Kidney (tissue), 14 donors: ENCODE results near the gene P4HB. TPM values are rescaled to one million over a fixed set of nuclear protein-coding genes. Genes with fewer than 3 reads are reported as not detected.
"Not testable (repeated sequence)": the region's sequence is repeated elsewhere in the genome, so short reads cannot be mapped to it uniquely, and the experiment has no call there.

Experiments
- DNase-seq, 5 donors: peaks; one replicate each; pipeline ENCODE4 v3.0.0-alpha.2; 2013 to 2020
- FAIRE-seq: peaks from 2 replicates; lab custom pipeline; 2012; peaks lifted over from hg19 to GRCh38; lab: Jason Lieb, UNC
- H3K27ac ChIP-seq, 2 donors: one replicate each; pipeline ENCODE4 v1.7.0; 2013; ENCODE audit warnings: low read depth in 2 of 2, low read length in 2 of 2, inconsistent platforms in 1 of 2
- H3K27me3 ChIP-seq: one replicate; pipeline ENCODE4 v1.7.1; 2013; ENCODE audit warnings: low read length, inconsistent platforms; ENCODE audit not compliant: control insufficient read depth, insufficient read depth
- H3K36me3 ChIP-seq, 3 donors: one replicate each; pipeline versions ENCODE4 v1.7.0 to v1.7.1; 2013; ENCODE audit warnings: low read length in 3 of 3, control low read depth in 1 of 3, inconsistent platforms in 1 of 3; ENCODE audit not compliant: insufficient read depth in 3 of 3, control insufficient read depth in 2 of 3
- H3K4me1 ChIP-seq, 3 donors: one replicate each; pipeline versions ENCODE4 v1.7.0 to v1.7.1; 2013; ENCODE audit warnings: low read length in 3 of 3, inconsistent platforms in 1 of 3, low read depth in 1 of 3; ENCODE audit not compliant: control insufficient read depth in 2 of 3, insufficient read depth in 2 of 3
- H3K4me3 ChIP-seq, 3 donors: one replicate each; pipeline versions ENCODE4 v1.7.0 to v1.8.1; 2013; ENCODE audit warnings: low read length in 3 of 3, control low read depth in 1 of 3, inconsistent platforms in 1 of 3
- H3K9ac ChIP-seq, 3 donors: one replicate each; pipeline versions ENCODE4 v1.7.0 to v1.7.1; 2013; ENCODE audit warnings: low read length in 3 of 3, control low read depth in 1 of 3, inconsistent platforms in 1 of 3
- H3K9me3 ChIP-seq, 3 donors: one replicate each; pipeline versions ENCODE4 v1.7.0 to v1.7.1; 2013; ENCODE audit warnings: low read length in 3 of 3, control low read depth in 1 of 3, inconsistent platforms in 1 of 3; ENCODE audit not compliant: control insufficient read depth in 2 of 3, insufficient read depth in 1 of 3
- intact Hi-C: fragments of 100-400 bp; cut with DNase I; formaldehyde crosslinking; loops from one replicate; pipeline ENCODE4 v1.11.1; 2022
- polyA plus RNA-seq: library from polyadenylated mRNA; stranded (reverse); fragments of 350-450 nt; fragmentation: Illumina TruSeq; extraction: RNeasy Lipid Tissue Mini Kit (QIAGEN cat#74804); gene quantifications from one replicate; pipeline ENCODE4 v1.2.3, GENCODE V29; 2014; ENCODE audit warnings: low read depth, low replicate concordance; ENCODE audit not compliant: insufficient read depth
- total RNA-seq: library from RNA; stranded (reverse); fragmentation: NEBNext Ultra II Directional; extraction: Animal tissue kit (Norgen Biotek cat#: 25700); gene quantifications from one replicate; pipeline ENCODE4 v1.2.1, GENCODE V29; 2021
- TF ChIP-seq, protein P1 (sequence below): IDR thresholded peaks from 3 replicates; pipeline ENCODE4 v1.5.1; 2012; ENCODE audit warnings: mild to moderate bottlenecking, moderate library complexity, borderline replicate concordance; ENCODE audit not compliant: insufficient read depth; ENCODE audit errors: extremely low read depth
- donor health status: control.
- donor health status: control.
- donor health status: control.
- donor health status: control.
- donor health status: control.
- donor health status: DM: yes; HTN: yes; CAD: no.
- donor health status: Normal renal cell carcinoma (clear cell type).

The P4HB gene
- total and polyA plus RNA-seq, 2 donors from 2014 or later = 411 to 482 TPM

DNA sequence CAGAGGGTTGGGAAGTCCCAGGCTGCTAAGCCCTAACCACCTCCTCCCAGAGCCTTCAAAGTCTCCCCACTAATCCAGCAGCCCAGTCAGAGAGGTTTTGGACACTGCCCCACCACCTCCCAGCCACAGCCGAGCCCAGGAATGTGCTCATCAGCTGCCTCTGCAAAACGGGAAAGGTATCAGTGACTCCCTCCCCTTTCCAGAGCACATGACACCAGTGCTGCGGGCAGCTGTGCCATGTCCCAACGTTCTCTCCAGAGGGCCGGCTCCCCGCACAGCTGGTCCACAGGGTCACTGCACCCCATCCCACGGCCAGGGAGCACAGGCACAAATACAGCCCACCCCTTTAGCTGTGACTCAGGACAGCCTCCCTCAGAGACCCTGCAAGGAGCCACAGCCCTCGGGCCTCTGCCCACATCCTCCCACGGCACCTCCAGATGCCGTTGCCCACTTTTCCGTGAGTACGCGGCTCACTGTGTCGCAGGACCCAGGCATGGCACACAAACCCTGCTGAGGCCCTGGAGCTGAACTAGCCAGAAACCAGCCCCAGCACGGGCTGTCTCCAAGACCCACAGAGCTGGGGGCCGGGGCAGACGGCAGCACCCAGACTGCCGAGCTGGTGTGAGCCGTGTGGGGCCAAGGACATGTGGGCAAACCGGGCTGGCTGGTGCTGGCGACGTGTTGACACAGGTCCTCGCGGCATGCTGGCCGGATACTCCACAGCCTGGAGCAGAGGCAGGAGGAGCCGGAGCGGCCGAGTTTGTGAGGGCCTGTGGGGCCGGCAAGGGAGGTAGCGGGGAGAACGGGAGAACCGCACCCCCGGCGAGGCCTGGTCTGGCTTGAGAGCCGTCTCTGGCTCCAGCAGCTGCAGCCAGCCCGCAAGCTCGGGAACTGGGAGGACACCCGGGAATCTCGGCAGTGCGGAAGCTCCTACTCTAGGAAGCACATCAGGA, 19.2 kb downstream of the P4HB start:
- FAIRE-seq (no peak), DNase-seq (peak in 4 of 5 donors; percentile 34 to 69 (median 42))
- no peaks in the 10 kb centered on the region for H3K27me3 ChIP-seq
- H3K9ac ChIP-seq = no peak overlapping the region
- no peaks in the 10 kb centered on the region for H3K4me1 ChIP-seq
- TF ChIP-seq, protein P1, sequence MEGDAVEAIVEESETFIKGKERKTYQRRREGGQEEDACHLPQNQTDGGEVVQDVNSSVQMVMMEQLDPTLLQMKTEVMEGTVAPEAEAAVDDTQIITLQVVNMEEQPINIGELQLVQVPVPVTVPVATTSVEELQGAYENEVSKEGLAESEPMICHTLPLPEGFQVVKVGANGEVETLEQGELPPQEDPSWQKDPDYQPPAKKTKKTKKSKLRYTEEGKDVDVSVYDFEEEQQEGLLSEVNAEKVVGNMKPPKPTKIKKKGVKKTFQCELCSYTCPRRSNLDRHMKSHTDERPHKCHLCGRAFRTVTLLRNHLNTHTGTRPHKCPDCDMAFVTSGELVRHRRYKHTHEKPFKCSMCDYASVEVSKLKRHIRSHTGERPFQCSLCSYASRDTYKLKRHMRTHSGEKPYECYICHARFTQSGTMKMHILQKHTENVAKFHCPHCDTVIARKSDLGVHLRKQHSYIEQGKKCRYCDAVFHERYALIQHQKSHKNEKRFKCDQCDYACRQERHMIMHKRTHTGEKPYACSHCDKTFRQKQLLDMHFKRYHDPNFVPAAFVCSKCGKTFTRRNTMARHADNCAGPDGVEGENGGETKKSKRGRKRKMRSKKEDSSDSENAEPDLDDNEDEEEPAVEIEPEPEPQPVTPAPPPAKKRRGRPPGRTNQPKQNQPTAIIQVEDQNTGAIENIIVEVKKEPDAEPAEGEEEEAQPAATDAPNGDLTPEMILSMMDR = no peak
- intact Hi-C loops = no loop called here
- no peaks in the 10 kb centered on the region for H3K9me3 ChIP-seq
- no peak overlapping the region for H3K27ac ChIP-seq
- H3K36me3 ChIP-seq = peaks cover 0 to 24% (median 9%) of the 10 kb centered on the region in 3 donors
- H3K4me3 ChIP-seq = no peak overlapping the region

DNA sequence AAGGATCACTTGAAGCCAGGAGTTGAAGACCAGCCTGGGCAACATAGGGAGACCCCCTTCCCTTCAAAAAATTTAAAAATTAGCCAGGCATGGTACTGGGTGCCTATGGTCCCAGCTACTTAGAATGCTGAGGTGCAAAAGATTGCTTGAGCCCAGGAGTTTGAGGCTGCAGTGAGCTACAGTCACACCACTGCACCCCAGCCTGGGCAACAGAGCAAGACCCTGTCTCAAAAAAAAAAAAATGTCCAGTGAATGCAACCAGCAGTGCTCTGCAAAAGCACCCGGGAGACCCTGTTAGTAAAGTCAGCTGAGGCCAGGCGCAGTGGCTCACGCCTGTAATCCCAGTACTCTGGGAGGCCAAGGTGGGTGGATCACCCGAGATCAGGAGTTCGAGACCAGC, 20.3 kb downstream of the P4HB start:
- DNase-seq, FAIRE-seq, H3K9me3 ChIP-seq, H3K4me1 ChIP-seq, H3K4me3 ChIP-seq, intact Hi-C loops, H3K27me3 ChIP-seq, H3K27ac ChIP-seq, H3K9ac ChIP-seq: not testable (repeated sequence)
- H3K36me3 ChIP-seq = peaks cover 0 to 16% (median 4%) of the 10 kb centered on the region in 3 donors

- intact Hi-C loops = no loop called here
- no peak overlapping the region for H3K4me3 ChIP-seq
- H3K9ac ChIP-seq = no peak overlapping the region
- peaks cover 0 to 3% (median 0%) of the 10 kb centered on the region in 3 donors for H3K4me1 ChIP-seq
- peaks cover 0 to 10% (median 2%) of the 10 kb centered on the region in 3 donors for H3K36me3 ChIP-seq
- TF ChIP-seq, protein P1 = no peak
- no peaks in the 10 kb centered on the region for H3K9me3 ChIP-seq
- FAIRE-seq (no peak), DNase-seq (peak in 3 of 5 donors; percentile 17 to 41 (median 28))
- H3K27me3 ChIP-seq = no peaks in the 10 kb centered on the region
- H3K27ac ChIP-seq = no peak overlapping the region
Measured at GRCh38 chr17:81839301-81839700, 21.0 kb downstream of the P4HB start.

DNA sequence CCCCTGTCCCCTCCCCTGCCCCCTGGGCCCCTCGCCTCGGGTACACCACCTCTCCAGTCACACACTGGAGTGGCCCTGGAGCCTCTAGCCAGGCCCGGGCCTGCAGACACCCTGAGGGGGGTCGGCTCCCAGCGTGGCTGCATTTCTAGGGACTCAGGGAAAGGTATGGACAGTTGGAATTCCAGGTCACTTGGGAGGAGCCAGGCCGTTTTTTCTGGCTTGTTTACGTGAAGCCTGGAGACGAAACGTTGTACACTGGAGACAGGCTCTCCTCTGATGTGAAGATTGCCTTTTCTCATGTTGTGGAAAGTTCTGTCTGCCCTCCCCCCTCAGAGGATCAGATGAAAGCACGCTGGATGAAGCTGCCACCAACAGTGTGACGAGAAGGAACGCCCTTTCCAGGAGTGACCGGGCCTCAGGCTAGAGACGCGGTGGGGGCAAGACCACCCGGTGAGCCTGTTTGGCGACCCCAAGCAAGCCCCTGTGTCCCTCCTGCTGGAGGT, 21.5 kb downstream of the P4HB start:
- TF ChIP-seq, protein P1 = no peak
- no peak for FAIRE-seq
- no peak overlapping the region for H3K9ac ChIP-seq
- H3K27ac ChIP-seq = no peak overlapping the region
- H3K4me3 ChIP-seq = no peak overlapping the region
- peaks cover 0 to 3% (median 0%) of the 10 kb centered on the region in 3 donors for H3K4me1 ChIP-seq
- peak in 3 of 5 donors; percentile 44 to 63 (median 47) for DNase-seq
- peaks cover 0 to 9% (median 0%) of the 10 kb centered on the region in 3 donors for H3K36me3 ChIP-seq
- no peaks in the 10 kb centered on the region for H3K27me3 ChIP-seq
- H3K9me3 ChIP-seq = no peaks in the 10 kb centered on the region
- intact Hi-C loops = no loop called here
